OCI-LY3 (cell line): Measurements from ENCODE around the gene POU2AF1.

Experiments
- H2AFZ ChIP-seq: fragments of 200-600, 300-600 bp; shearing (Covaris generic); 2 replicates; pipeline ENCODE4 v1.6.0; 2014; ENCODE audit warnings: antibody characterized with exemption, low read depth, low read length
- H3K27ac ChIP-seq: fragments of 200-600, 300-600 bp; sonication (generic); 2 replicates; pipeline ENCODE4 v1.5.1; 2014; ENCODE audit warnings: mild to moderate bottlenecking, low read length, moderate library complexity, mixed read lengths
- H3K27me3 ChIP-seq: fragments of 200-600, 300-600 bp; sonication (generic); 2 replicates; pipeline ENCODE4 v1.6.1; 2014; ENCODE audit warnings: low read depth, low read length, mixed read lengths
- H3K36me3 ChIP-seq: fragments of 200-600, 300-600 bp; sonication (generic); replicated peaks from 2 replicates; pipeline ENCODE3; 2014; ENCODE audit warnings: low read depth, low read length, mixed read lengths
- H3K4me1 ChIP-seq: fragments of 300-600, 200-600 bp; sonication (generic); 2 replicates; pipeline ENCODE4 v1.6.1; 2014; ENCODE audit warnings: low read length, mixed read lengths
- H3K4me2 ChIP-seq: fragments of 200-600, 300-600 bp; sonication (generic); 2 replicates; pipeline ENCODE4 v1.6.1; 2014; ENCODE audit warnings: low read length, mixed read lengths
- H3K4me3 ChIP-seq: fragments of 300-600, 200-600 bp; sonication (generic); 2 replicates; pipeline ENCODE4 v1.5.1; 2014; ENCODE audit warnings: antibody characterized with exemption, mild to moderate bottlenecking, low read length, moderate library complexity
- H3K79me2 ChIP-seq: fragments of 300-600, 200-600 bp; shearing (Covaris generic); 2 replicates; pipeline ENCODE4 v1.6.1; 2014; ENCODE audit warnings: mild to moderate bottlenecking, low read length, mixed read lengths
- H3K9ac ChIP-seq: fragments of 300-600, 200-600 bp; shearing (Covaris generic); 2 replicates; pipeline ENCODE4 v1.6.0; 2014; ENCODE audit warnings: mild to moderate bottlenecking, low read length, moderate library complexity
- H3K9me3 ChIP-seq: fragments of 200-600, 300-600 bp; shearing (Covaris generic); 2 replicates; pipeline ENCODE4 v1.6.1; 2014; ENCODE audit warnings: low read length, mixed read lengths; ENCODE audit not compliant: insufficient read depth
- H4K20me1 ChIP-seq: fragments of 200-600, 300-600 bp; sonication (generic); 2 replicates; pipeline ENCODE4 v1.6.1; 2016; ENCODE audit warnings: low read length, mixed read lengths; ENCODE audit not compliant: insufficient read depth
- EZH2phosphoT487 ChIP-seq: fragments of 200-600 bp; shearing (Covaris generic); IDR thresholded peaks from 2 replicates; pipeline ENCODE4 v1.6.1; 2018; ENCODE audit warnings: antibody characterized with exemption, mixed run types, low read depth
- TF ChIP-seq, protein P1 (sequence below): fragments of 200-600, 300-600 bp; sonication (generic); IDR thresholded peaks from 2 replicates; pipeline ENCODE4 v1.5.1; 2014; ENCODE audit warnings: antibody characterized with exemption, low read length, low read depth

Gene POU2AF1

DNA sequence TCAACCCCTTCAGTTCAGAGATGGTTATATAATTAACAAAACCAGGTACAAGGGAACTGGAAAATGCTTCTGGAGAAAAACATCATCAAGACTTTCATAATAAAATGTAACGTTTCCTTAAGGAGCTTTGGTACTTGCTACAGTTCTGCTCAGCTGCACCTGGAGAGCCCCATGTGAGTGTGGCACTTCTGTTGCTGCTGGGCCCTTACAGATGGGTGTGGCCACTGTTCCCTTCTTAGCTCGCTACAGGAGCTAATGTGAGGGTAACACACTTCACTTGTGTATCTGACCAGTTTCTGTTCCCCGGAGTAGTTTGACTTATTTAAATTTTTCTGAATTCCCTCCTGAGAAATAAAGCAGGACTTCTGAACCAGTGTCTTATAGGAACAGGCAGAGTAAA, 76.8 kb downstream of the POU2AF1 start:
- H3K4me2 ChIP-seq: no peak overlapping the region
- H3K27ac ChIP-seq: no peak overlapping the region
- H3K9ac ChIP-seq: no peak overlapping the region
- peaks cover 37% of the 10 kb centered on the region for H3K4me1 ChIP-seq
- H2AFZ ChIP-seq: no peak overlapping the region
- H3K36me3 ChIP-seq: no peaks in the 10 kb centered on the region
- no peaks in the 10 kb centered on the region for H3K79me2 ChIP-seq
- H3K27me3 ChIP-seq: 0 out of 2 replicates have a peak, but pooled peaks cover 2% of the 10 kb centered on the region
- H3K9me3 ChIP-seq: no peaks in the 10 kb centered on the region
- TF ChIP-seq, protein P1, sequence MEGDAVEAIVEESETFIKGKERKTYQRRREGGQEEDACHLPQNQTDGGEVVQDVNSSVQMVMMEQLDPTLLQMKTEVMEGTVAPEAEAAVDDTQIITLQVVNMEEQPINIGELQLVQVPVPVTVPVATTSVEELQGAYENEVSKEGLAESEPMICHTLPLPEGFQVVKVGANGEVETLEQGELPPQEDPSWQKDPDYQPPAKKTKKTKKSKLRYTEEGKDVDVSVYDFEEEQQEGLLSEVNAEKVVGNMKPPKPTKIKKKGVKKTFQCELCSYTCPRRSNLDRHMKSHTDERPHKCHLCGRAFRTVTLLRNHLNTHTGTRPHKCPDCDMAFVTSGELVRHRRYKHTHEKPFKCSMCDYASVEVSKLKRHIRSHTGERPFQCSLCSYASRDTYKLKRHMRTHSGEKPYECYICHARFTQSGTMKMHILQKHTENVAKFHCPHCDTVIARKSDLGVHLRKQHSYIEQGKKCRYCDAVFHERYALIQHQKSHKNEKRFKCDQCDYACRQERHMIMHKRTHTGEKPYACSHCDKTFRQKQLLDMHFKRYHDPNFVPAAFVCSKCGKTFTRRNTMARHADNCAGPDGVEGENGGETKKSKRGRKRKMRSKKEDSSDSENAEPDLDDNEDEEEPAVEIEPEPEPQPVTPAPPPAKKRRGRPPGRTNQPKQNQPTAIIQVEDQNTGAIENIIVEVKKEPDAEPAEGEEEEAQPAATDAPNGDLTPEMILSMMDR: no peak
- TF ChIP-seq EZH2phosphoT487: no peak
- no peaks in the 10 kb centered on the region for H4K20me1 ChIP-seq
- no peak overlapping the region for H3K4me3 ChIP-seq
